ENCODE measurements around the gene AMTN. TPM values are rescaled to one million over a fixed set of nuclear protein-coding genes. Genes with fewer than 3 reads are reported as not detected.

The AMTN gene
- total RNA-seq, 4 donors from 2014 or later: not detected

GRCh38 chr4:70571772-70572171, 53.4 kb downstream of the AMTN start:
- Histone ChIP-seq H3K27ac (replicated peaks in 1 of 4) (no peak overlapping the region), H3K4me3 (no peak overlapping the region), H3K36me3 (no peaks in the 10 kb centered on the region), H3K27me3 (no peaks in the 10 kb centered on the region), H3K4me1 (no peaks in the 10 kb centered on the region), H3K9me3 (no peaks in the 10 kb centered on the region)
- intact Hi-C loops (cut with DNase I): no loop called here
- 50% methylated on average over 1 of the region's 2 CpGs for WGBS
- no peak for TF ChIP-seq EP300 (IDR thresholded peaks at IDR 0.05)
- no peak for TF ChIP-seq POLR2A (IDR thresholded peaks at IDR 0.05; ENCODE audit: low read depth)
- no peak for TF ChIP-seq CTCF (IDR thresholded peaks at IDR 0.05)
- TF ChIP-seq POLR2AphosphoS5 (IDR thresholded peaks at IDR 0.05): no peak
- no peak for DNase-seq (ENCODE audit: extremely low spot score)

DNA sequence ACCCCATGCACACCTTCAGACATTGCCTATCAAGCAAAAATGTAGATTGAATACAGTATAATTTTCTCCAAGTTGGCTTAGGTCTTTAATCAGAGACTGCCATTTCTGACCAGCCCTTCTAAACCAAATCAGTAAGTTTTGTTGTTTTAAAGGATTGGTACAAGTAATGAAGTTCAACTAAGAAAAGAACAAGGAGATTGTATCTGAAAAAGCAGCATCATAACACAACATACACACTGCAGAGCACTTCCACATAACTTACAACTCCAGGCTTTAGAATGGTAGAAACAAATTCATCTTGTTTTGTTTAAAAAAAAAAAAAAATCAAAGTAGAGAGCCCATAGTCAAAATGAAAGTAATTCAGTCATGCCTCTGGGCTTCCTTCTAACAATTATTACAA, 57.6 kb downstream of the AMTN start:
- Histone ChIP-seq H3K4me1 (no peaks in the 10 kb centered on the region), H3K36me3 (no peaks in the 10 kb centered on the region), H3K27me3 (no peaks in the 10 kb centered on the region), H3K9me3 (no peaks in the 10 kb centered on the region), H3K27ac (replicated peaks in 1 of 4) (no peak overlapping the region), H3K4me3 (no peak overlapping the region)
- TF ChIP-seq POLR2A (IDR thresholded peaks at IDR 0.05; ENCODE audit: low read depth): no peak
- no peak for TF ChIP-seq CTCF (IDR thresholded peaks at IDR 0.05)
- no peak for TF ChIP-seq POLR2AphosphoS5 (IDR thresholded peaks at IDR 0.05)
- no peak for TF ChIP-seq EP300 (IDR thresholded peaks at IDR 0.05)
- intact Hi-C loops (cut with DNase I): no loop called here
- no peak for DNase-seq (ENCODE audit: extremely low spot score)

GRCh38 chr4:70577220-70577927, 59.0 kb downstream of the AMTN start:
- TF ChIP-seq EP300 (IDR thresholded peaks at IDR 0.05): no peak
- 66% methylated on average over 6 of the region's 6 CpGs for WGBS

GRCh38 chr4:70581980-70582379, 63.6 kb downstream of the AMTN start:
- no peak for TF ChIP-seq EP300 (IDR thresholded peaks at IDR 0.05)
- TF ChIP-seq POLR2A (IDR thresholded peaks at IDR 0.05; ENCODE audit: low read depth): no peak
- no peak for TF ChIP-seq CTCF (IDR thresholded peaks at IDR 0.05)
- no peak for DNase-seq (ENCODE audit: extremely low spot score)
- WGBS: 93% methylated on average over 2 of the region's 2 CpGs
- H3K27me3 ChIP-seq: no peaks in the 10 kb centered on the region
- H3K27ac ChIP-seq (replicated peaks in 1 of 4): no peak overlapping the region
- no peaks in the 10 kb centered on the region for H3K4me1 ChIP-seq
- H3K9me3 ChIP-seq: no peaks in the 10 kb centered on the region
- no peak overlapping the region for H3K4me3 ChIP-seq
- H3K36me3 ChIP-seq: no peaks in the 10 kb centered on the region
- intact Hi-C loops (cut with DNase I): no loop called here

More at GRCh38 chr4:70577220-70577927, 59.0 kb downstream of the AMTN start:
- H3K27ac ChIP-seq (replicated peaks in 1 of 4): no peak overlapping the region
- H3K27me3 ChIP-seq: no peaks in the 10 kb centered on the region
- no peak for DNase-seq (ENCODE audit: extremely low spot score)
- intact Hi-C loops (cut with DNase I): no loop called here
- no peaks in the 10 kb centered on the region for H3K9me3 ChIP-seq
- H3K36me3 ChIP-seq: no peaks in the 10 kb centered on the region
- no peak overlapping the region for H3K4me3 ChIP-seq
- H3K4me1 ChIP-seq: no peaks in the 10 kb centered on the region

Other genes with a start within 250 kb of the AMTN start
- not detected for gene CABS1, start 183.6 kb upstream of the AMTN start, total RNA-seq
- gene SMR3A, start 157.8 kb upstream of the AMTN start, total RNA-seq: not detected
- gene SMR3B, start 135.4 kb upstream of the AMTN start, total RNA-seq: not detected
- not detected for gene OPRPN, start 120.6 kb upstream of the AMTN start, total RNA-seq
- gene MUC7, start 46.4 kb upstream of the AMTN start, total RNA-seq: not detected
- gene AMBN, start 73.7 kb downstream of the AMTN start, total RNA-seq: not detected
- not detected for gene ENAM, start 110.2 kb downstream of the AMTN start, total RNA-seq
- 10 to 100 TPM in 1 of 4 donors, 1 to 10 TPM in 3; 2.1 to 18.6 (median 3.9) TPM for gene JCHAIN, start 147.9 kb downstream of the AMTN start, total RNA-seq
- gene UTP3, start 170.0 kb downstream of the AMTN start, total RNA-seq: 10 to 100 TPM; 19.9 to 31.3 (median 21.8) TPM
- 10 to 100 TPM; 30.5 to 51.9 (median 33.2) TPM for gene RUFY3, start 203.4 kb downstream of the AMTN start, total RNA-seq